Heart left ventricle (tissue), 16 donors: ENCODE measurements around the gene DHCR7. TPM values are rescaled to one million over a fixed set of nuclear protein-coding genes. Genes with fewer than 3 reads are reported as not detected.

ENCODE experiments used
- ATAC-seq, 4 donors: fragments of 200-7000 bp; cut with Tn5 transposase; one replicate each; pipeline ENCODE4 v1.9.1; 2020 to 2022; ENCODE audit warnings: moderate library complexity in 4 of 4, mild to moderate bottlenecking in 3 of 4, moderate number of reproducible peaks in 1 of 4
- DNase-seq, 5 donors: peaks; one replicate each; pipeline ENCODE4 v3.0.0-alpha.2; 2020
- H3K27ac ChIP-seq, 12 donors: fragments of 200-600 bp; sonication (generic) in 4 of 12; one replicate each; pipeline versions ENCODE4 v1.5.0 to v1.8.0; 2016 to 2022; ENCODE audit warnings: mild to moderate bottlenecking in 2 of 12
- H3K27me3 ChIP-seq, 9 donors: fragments of 200-600 bp; sonication (generic) in 2 of 9; one replicate each; pipeline versions ENCODE4 v1.5.1 to v1.8.0; 2016 to 2022; ENCODE audit warnings: mild to moderate bottlenecking in 3 of 9
- H3K36me3 ChIP-seq, 9 donors: fragments of 200-600 bp; sonication (generic) in 2 of 9; one replicate each; pipeline versions ENCODE4 v1.5.0 to v1.8.0; 2018 to 2022; ENCODE audit warnings: mild to moderate bottlenecking in 2 of 9
- H3K4me1 ChIP-seq, 12 donors: fragments of 200-600 bp; sonication (generic) in 4 of 12; one replicate each; pipeline versions ENCODE4 v1.5.0 to v1.8.0; 2016 to 2022; ENCODE audit warnings: mild to moderate bottlenecking in 3 of 12
- H3K4me3 ChIP-seq, 12 donors: fragments of 200-600 bp; sonication (generic) in 4 of 12; one replicate each; pipeline versions ENCODE4 v1.5.0 to v1.8.0; 2017 to 2022; ENCODE audit warnings: mild to moderate bottlenecking in 9 of 12, moderate library complexity in 4 of 12
- H3K9me3 ChIP-seq, 12 donors: fragments of 200-600 bp; sonication (generic) in 4 of 12; one replicate each; pipeline versions ENCODE4 v1.5.0 to v1.8.0; 2016 to 2022; ENCODE audit warnings: mild to moderate bottlenecking in 1 of 12
- POLR2A ChIP-seq, 2 donors: fragments of 450-650 bp; IDR thresholded peaks; one replicate each; pipeline ENCODE4 v1.6.1; 2017; ENCODE audit warnings: antibody characterized with exemption in 2 of 2, mild to moderate bottlenecking in 2 of 2, moderate library complexity in 2 of 2
- WGBS, 4 donors: extraction: QIAGEN DNeasy Blood & Tissue Kit in 2 of 4; methylation state at CpG; one replicate each; pipeline versions ENCODE4 v1.1.5 to v1.1.7; 2013 to 2018; 5-methylcytosine and 5-hydroxymethylcytosine counted together
- intact Hi-C, 10 donors: fragments of 100-400 bp; cut with DNase I; formaldehyde crosslinking; loops; one replicate each; pipeline versions ENCODE4 v1.11.1 to v1.14.2; 2022
- polyA plus RNA-seq, 2 donors: library from polyadenylated mRNA; stranded (reverse); fragments of 200-250 nt; gene quantifications; one replicate each; pipeline ENCODE4 v1.2.3, GENCODE V29; 2013
- total RNA-seq, 9 donors: library from RNA; depleted of rRNA in 2 of 9; stranded (reverse); fragments of >200 nt in 2 of 9; fragmentation: NEBNext Ultra II Directional in 3 of 9; extraction: Animal tissue kit (Norgen Biotek cat#: 25700) in 3 of 9; gene quantifications; one replicate each; pipeline versions ENCODE4 v1.1.0 to v1.2.4, GENCODE V29; 2016 to 2023
- TF ChIP-seq, protein P1 (sequence below), 12 donors: fragments of 200-600 bp; sonication (generic) in 4 of 12; IDR thresholded peaks; one replicate each; pipeline versions ENCODE4 v1.5.0 to v1.8.0; 2018 to 2022; ENCODE audit warnings: antibody characterized with exemption in 12 of 12, mild to moderate bottlenecking in 5 of 12
- donor health status: ischemic (EF 13 %, LVEDD 7.1; RV severe dilation, severe dysfunction).
- donor health status: healthy with polysubstance abuse.
- donor health status: DM: no; HTN: yes; CAD: no.
- donor health status: DM: no; HTN: no; CAD: no.
- donor health status: ischemic (EF 25% LVEDD 6.9; RV normal size, moderate dysfunction).
- donor health status: ischemic (EF 25% LVEDD 5.7; RV mildly dilated, moderate dysfunction).
- donor health status: healthy.
- donor health status: DM: yes; HTN: yes; CAD: no.
- donor health status: ischemic (EF 35%, LVEDD 5.7; RV mildly dilated, moderate dysfunction).
- donor health status: nonischemic (EF 11% LVEDD 7.7; RV severe dilation, severe dysfunction).
- donor health status: DM: yes; HTN: yes; CAD: no.
- donor health status: PGD.
- donor health status: ischemic (EF 29% LVEDD 5.4; RV normal size, mild dysfunction).
- donor health status: nonischemic (EF 23%, LVEDD 6.1; RV moderate dilation, normal function).

Gene DHCR7
- total and polyA plus RNA-seq, 11 donors = 12.6 to 44.5 (median 25.8) TPM

DNA sequence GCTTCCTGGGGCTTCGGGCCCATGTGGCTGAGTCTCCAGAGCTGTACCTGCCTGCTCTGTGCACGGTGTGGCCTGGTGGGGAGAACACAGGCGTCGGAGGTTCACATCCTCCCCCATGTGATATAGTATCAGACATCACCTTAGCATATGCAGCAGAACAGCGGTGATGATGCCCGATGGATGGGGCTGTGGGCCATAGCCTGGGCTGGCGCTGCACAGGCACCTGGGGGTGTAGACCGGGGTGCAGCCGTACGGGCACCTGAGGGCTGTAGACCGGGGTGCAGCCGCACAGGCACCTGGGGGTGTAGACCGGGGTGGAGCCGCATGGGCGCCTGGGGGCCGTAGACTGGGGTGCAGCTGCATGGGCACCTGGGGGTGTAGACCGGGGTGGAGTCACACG is 34.0 kb upstream of the DHCR7 start:
- DNase-seq (no peak), ATAC-seq (no peak)
- Histone ChIP-seq H3K27me3 (no peaks in the 10 kb centered on the region), H3K4me3 (no peak overlapping the region), H3K27ac (no peak overlapping the region), H3K9me3 (no peaks in the 10 kb centered on the region), H3K4me1 (no peaks in the 10 kb centered on the region), H3K36me3 (peaks cover 0 to 93% (median 82%) of the 10 kb centered on the region in 9 donors)
- WGBS, 4 donors = 86 to 99% (median 95%) methylated on average over 7 to 18 of the region's 18 CpGs
- intact Hi-C loops = no loop called here
- TF ChIP-seq POLR2A (IDR thresholded peaks at IDR 0.05) = no peak
- TF ChIP-seq, protein P1, sequence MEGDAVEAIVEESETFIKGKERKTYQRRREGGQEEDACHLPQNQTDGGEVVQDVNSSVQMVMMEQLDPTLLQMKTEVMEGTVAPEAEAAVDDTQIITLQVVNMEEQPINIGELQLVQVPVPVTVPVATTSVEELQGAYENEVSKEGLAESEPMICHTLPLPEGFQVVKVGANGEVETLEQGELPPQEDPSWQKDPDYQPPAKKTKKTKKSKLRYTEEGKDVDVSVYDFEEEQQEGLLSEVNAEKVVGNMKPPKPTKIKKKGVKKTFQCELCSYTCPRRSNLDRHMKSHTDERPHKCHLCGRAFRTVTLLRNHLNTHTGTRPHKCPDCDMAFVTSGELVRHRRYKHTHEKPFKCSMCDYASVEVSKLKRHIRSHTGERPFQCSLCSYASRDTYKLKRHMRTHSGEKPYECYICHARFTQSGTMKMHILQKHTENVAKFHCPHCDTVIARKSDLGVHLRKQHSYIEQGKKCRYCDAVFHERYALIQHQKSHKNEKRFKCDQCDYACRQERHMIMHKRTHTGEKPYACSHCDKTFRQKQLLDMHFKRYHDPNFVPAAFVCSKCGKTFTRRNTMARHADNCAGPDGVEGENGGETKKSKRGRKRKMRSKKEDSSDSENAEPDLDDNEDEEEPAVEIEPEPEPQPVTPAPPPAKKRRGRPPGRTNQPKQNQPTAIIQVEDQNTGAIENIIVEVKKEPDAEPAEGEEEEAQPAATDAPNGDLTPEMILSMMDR (IDR thresholded peaks at IDR 0.05) = no peak

GRCh38 chr11:71481101-71481960 is 33.1 kb upstream of the DHCR7 start:
- no peak overlapping the region for H3K27ac ChIP-seq
- H3K4me1 ChIP-seq = no peaks in the 10 kb centered on the region
- peaks cover 0 to 96% (median 85%) of the 10 kb centered on the region in 9 donors for H3K36me3 ChIP-seq
- DNase-seq (no peak), ATAC-seq (no peak)
- no peaks in the 10 kb centered on the region for H3K27me3 ChIP-seq
- intact Hi-C loops = no loop called here
- no peak overlapping the region for H3K4me3 ChIP-seq
- no peaks in the 10 kb centered on the region for H3K9me3 ChIP-seq
- TF ChIP-seq POLR2A (IDR thresholded peaks at IDR 0.05) = no peak
- TF ChIP-seq, protein P1 (IDR thresholded peaks at IDR 0.05) = no peak
- WGBS, 4 donors = 89 to 96% (median 92%) methylated on average over 18 to 24 of the region's 24 CpGs

DNA sequence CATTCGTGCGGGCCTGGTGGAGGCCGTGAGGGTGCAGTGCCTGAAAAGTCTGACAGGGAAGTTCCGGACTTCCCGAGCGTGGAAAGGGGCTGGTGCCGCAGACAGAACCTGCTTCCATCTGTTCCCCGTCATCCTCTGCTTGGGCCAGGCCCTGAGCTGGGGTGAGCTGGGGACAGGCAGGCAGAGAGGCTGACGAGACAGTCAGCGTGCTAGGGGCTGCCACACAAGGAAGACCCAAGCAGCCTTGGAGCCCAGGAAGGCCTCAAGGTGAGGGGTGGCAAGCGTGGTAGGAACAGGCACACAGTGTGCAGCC is 30.3 kb upstream of the DHCR7 start:
- H3K27ac ChIP-seq = no peak overlapping the region
- no peaks in the 10 kb centered on the region for H3K9me3 ChIP-seq
- intact Hi-C loops = no loop called here
- TF ChIP-seq, protein P1 (IDR thresholded peaks at IDR 0.05) = no peak
- no peak for TF ChIP-seq POLR2A (IDR thresholded peaks at IDR 0.05)
- H3K36me3 ChIP-seq = peaks cover 0 to 96% (median 86%) of the 10 kb centered on the region in 9 donors
- ATAC-seq (peak in 2 of 4 donors; percentile 6 to 11), DNase-seq (no peak)
- WGBS, 4 donors = 79 to 91% (median 90%) methylated on average over 9 to 11 of the region's 11 CpGs
- no peaks in the 10 kb centered on the region for H3K4me1 ChIP-seq
- no peak overlapping the region for H3K4me3 ChIP-seq
- H3K27me3 ChIP-seq = no peaks in the 10 kb centered on the region

DNA sequence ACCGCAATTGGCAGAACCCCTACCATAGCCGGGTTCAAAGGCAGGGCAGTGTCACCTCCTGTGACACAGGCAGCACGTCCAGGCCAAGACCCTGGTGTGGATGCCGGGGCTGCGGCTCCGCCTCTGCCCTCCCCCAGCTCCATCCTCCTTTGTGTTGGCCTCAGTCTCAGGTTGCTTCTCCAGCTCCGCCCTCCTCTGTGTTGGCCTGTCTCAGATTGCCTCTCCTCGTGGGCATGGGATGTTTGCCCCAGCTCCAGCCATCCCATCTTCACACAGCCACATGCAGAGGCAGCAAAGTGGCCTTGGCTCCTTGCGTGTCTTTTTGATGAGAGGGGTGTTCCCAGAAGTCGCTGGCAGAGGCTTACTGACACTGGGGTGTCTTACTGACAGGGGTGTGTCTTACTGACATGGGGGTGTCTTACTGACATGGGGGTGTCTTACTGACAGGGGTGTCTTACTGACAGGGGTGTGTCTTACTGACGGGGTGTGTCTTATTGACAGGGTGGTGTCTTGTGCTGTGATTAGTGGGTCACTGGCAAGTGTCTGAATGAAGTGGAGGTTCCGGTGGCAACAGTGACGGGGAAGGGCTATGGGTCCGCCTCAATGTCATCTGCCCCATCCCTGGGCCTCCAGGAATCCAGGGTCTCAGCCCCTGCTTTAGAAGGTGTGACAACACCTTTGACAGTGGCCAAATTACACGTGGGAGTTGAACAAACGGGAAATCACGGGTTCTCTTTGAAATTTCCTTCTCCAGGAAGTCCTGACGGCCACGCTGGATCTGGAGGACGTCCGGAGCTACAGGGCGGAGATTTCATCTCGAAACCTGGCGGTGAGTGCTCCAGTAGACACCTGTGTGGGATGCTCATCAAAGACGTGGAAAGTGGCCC is 29.7 kb upstream of the DHCR7 start:
- Histone ChIP-seq H3K27ac (no peak overlapping the region), H3K27me3 (no peaks in the 10 kb centered on the region), H3K36me3 (peaks cover 0 to 96% (median 86%) of the 10 kb centered on the region in 9 donors), H3K9me3 (no peaks in the 10 kb centered on the region), H3K4me3 (no peak overlapping the region), H3K4me1 (no peaks in the 10 kb centered on the region)
- ATAC-seq (peak in 1 of 4 donors; percentile 60), DNase-seq (no peak)
- WGBS, 4 donors = 69 to 83% (median 76%) methylated on average over 25 of the region's 25 CpGs
- intact Hi-C loops = no loop called here
- TF ChIP-seq, protein P1 (IDR thresholded peaks at IDR 0.05) = no peak
- TF ChIP-seq POLR2A (IDR thresholded peaks at IDR 0.05) = no peak
